KMS-11 (cell line): ENCODE data around the gene HS6ST3.

ENCODE experiments used
- H2AFZ ChIP-seq: fragments of 200-600 bp; sonication (generic); 2 replicates; pipeline ENCODE4 v1.6.1; 2016; ENCODE audit warnings: antibody characterized with exemption, mixed run types, low read depth
- H3K27ac ChIP-seq: fragments of 200-600 bp; sonication (generic); 2 replicates; pipeline ENCODE4 v1.6.1; 2016; ENCODE audit warnings: mild to moderate bottlenecking, mixed run types
- H3K27me3 ChIP-seq: fragments of 200-600 bp; sonication (generic); 2 replicates; pipeline ENCODE4 v1.6.1; 2017; ENCODE audit warnings: mild to moderate bottlenecking, low read depth, mixed run types, moderate library complexity; ENCODE audit not compliant: insufficient read depth
- H3K36me3 ChIP-seq: fragments of 200-600 bp; sonication (generic); 2 replicates; pipeline ENCODE4 v1.6.1; 2017; ENCODE audit warnings: mild to moderate bottlenecking, mixed run types; ENCODE audit not compliant: insufficient read depth
- H3K4me1 ChIP-seq: fragments of 200-600 bp; sonication (generic); 2 replicates; pipeline ENCODE4 v1.6.1; 2016; ENCODE audit warnings: mild to moderate bottlenecking, low read depth, mixed run types; ENCODE audit not compliant: poor library complexity, severe bottlenecking
- H3K4me2 ChIP-seq: fragments of 200-600 bp; sonication (generic); 2 replicates; pipeline ENCODE4 v1.7.0; 2016; ENCODE audit warnings: mild to moderate bottlenecking, mixed run types
- H3K4me3 ChIP-seq: fragments of 200-600 bp; sonication (generic); IDR thresholded peaks from 2 replicates; pipeline ENCODE4 v1.6.1; 2017; ENCODE audit warnings: low read depth, low read length, mixed read lengths; ENCODE audit not compliant: insufficient read depth
- H3K79me2 ChIP-seq: fragments of 200-600 bp; sonication (generic); 2 replicates; pipeline ENCODE4 v1.6.1; 2016; ENCODE audit warnings: low read depth, mixed run types; ENCODE audit not compliant: insufficient read depth
- H3K9ac ChIP-seq: fragments of 200-600 bp; sonication (generic); 2 replicates; pipeline ENCODE4 v1.6.1; 2016; ENCODE audit warnings: mild to moderate bottlenecking, mixed run types
- H4K20me1 ChIP-seq: fragments of 200-600 bp; sonication (generic); 2 replicates; pipeline ENCODE4 v1.6.1; 2016; ENCODE audit warnings: mild to moderate bottlenecking, mixed run types; ENCODE audit not compliant: insufficient read depth
- TF ChIP-seq, protein P1 (sequence below): fragments of 200-600 bp; sonication (generic); conservative IDR thresholded peaks from 2 replicates; pipeline ENCODE4 v1.6.1; 2017; ENCODE audit warnings: low read depth, mild to moderate bottlenecking, antibody characterized with exemption, low read length, moderate library complexity, mixed read lengths

Gene HS6ST3

DNA sequence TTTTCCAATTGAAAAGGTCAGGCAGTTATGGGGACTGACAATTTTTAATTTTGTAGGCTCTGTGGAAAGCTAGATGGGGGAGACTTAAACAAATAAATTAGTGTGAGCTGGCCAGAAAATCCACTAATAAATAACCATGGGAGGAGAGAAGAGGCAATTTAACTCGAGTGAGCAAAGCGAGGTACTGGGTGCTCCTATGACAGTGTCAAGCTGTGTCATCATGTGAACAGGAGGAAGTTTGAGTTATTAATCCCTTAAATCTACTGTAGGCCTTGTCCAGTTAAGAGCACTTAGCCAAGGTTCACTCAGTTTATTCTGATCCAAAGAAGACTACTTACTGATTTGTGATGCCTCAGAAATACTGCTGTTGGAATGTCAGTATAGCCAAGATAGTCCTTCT lies 781.6 kb downstream of the HS6ST3 start:
- no peak overlapping the region for H3K9ac ChIP-seq
- H3K4me2 ChIP-seq, result no peak overlapping the region
- H3K79me2 ChIP-seq, result no peaks in the 10 kb centered on the region
- TF ChIP-seq, protein P1, sequence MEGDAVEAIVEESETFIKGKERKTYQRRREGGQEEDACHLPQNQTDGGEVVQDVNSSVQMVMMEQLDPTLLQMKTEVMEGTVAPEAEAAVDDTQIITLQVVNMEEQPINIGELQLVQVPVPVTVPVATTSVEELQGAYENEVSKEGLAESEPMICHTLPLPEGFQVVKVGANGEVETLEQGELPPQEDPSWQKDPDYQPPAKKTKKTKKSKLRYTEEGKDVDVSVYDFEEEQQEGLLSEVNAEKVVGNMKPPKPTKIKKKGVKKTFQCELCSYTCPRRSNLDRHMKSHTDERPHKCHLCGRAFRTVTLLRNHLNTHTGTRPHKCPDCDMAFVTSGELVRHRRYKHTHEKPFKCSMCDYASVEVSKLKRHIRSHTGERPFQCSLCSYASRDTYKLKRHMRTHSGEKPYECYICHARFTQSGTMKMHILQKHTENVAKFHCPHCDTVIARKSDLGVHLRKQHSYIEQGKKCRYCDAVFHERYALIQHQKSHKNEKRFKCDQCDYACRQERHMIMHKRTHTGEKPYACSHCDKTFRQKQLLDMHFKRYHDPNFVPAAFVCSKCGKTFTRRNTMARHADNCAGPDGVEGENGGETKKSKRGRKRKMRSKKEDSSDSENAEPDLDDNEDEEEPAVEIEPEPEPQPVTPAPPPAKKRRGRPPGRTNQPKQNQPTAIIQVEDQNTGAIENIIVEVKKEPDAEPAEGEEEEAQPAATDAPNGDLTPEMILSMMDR, result no peak
- H2AFZ ChIP-seq, result no peak overlapping the region
- no peaks in the 10 kb centered on the region for H3K36me3 ChIP-seq
- no peaks in the 10 kb centered on the region for H4K20me1 ChIP-seq
- H3K27ac ChIP-seq, result no peak overlapping the region
- H3K4me3 ChIP-seq, result no peak overlapping the region
- H3K27me3 ChIP-seq, result no peaks in the 10 kb centered on the region
- H3K4me1 ChIP-seq, result no peaks in the 10 kb centered on the region

DNA sequence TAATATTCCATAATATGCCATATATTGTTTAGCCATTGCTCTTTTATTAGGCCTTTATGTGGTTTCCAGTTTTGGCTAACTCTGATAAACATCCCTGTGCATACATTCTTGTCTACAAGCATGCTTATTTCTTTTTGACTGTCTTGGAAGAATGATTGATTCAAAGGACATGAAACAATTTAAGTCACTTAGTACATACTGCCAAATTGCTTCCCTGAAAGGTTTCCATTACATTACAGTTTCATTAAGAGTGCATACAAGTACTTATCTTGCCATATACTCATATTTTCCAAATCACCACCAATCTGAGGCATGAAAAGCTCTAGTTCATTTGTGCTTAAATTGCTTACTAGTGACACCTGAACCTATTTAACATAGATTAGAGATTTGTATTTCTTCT lies 790.5 kb downstream of the HS6ST3 start:
- Histone ChIP-seq H3K79me2 (no peaks in the 10 kb centered on the region), H3K36me3 (no peaks in the 10 kb centered on the region), H3K9ac (no peak overlapping the region), H3K27ac (no peak overlapping the region), H3K4me2 (no peak overlapping the region), H3K27me3 (no peaks in the 10 kb centered on the region), H2AFZ (no peak overlapping the region), H3K4me1 (no peaks in the 10 kb centered on the region), H3K4me3 (no peak overlapping the region), H4K20me1 (no peaks in the 10 kb centered on the region)
- TF ChIP-seq, protein P1, result no peak
